ENCODE results near the gene ABTB2. TPM values are rescaled to one million over a fixed set of nuclear protein-coding genes. Genes with fewer than 3 reads are reported as not detected.

The ABTB2 gene
- polyA plus RNA-seq, 1 donor = 1.3 TPM

DNA sequence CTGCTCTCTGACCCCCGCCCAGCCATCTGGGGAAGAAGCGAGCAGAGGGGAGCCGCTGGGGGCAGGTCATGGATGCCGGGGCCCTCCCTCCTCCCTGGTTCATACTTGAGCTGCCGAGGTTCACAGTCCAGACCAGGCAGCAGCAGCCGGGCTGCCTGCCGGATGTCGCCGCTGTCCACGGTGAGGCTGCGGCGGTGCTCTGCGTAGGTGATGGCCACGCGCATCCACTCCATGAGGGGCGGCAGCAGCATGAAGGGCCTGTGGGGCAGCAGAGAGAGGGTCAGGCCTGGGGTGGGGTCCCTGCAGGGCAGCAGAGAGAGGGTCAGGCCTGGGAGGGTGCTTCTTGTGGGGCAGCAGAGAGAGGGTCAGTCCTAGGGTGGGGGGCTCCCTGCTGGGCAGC lies 184.8 kb downstream of the ABTB2 start:
- Histone ChIP-seq H3K9me3 (ENCODE audit: control insufficient read depth, low read depth, low read length) (peaks cover 2% of the 10 kb centered on the region), H3K36me3 (ENCODE audit: control insufficient read depth, insufficient read depth, low read length) (no peaks in the 10 kb centered on the region), H3K27me3 (ENCODE audit: control insufficient read depth, insufficient read depth, low read length) (peaks cover 16% of the 10 kb centered on the region), H3K4me3 (ENCODE audit: low read length) (no peak overlapping the region), H3K4me1 (ENCODE audit: control insufficient read depth, insufficient read depth, low read length) (no peaks in the 10 kb centered on the region), H3K27ac (ENCODE audit: low read length) (no peak overlapping the region)
- DNase-seq = no peak
- no CpG with 5 or more reads among the region's 16 CpGs for WGBS (ENCODE audit: insufficient coverage, low lambda C conversion rate)

DNA sequence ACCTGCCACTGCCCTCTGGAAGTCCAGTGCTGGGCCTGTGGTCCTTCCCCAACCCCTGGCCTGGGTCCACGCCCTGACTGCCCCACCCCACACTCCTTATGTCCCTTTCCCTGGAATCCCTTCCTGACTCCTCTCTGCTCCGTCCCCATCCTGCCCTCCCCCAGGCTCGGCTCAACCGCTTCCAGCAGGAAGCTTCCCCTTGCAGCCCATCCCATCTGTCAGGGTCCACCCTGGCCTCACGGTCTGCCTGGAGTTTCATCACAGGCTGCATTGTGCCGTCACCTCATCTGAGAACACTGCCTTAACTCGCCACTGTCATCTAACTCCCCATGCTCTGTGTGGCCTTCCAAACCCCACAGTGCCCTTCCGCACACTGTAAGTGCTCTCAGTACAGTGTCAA lies 188.1 kb downstream of the ABTB2 start:
- H3K36me3 ChIP-seq (ENCODE audit: control insufficient read depth, insufficient read depth, low read length) = no peaks in the 10 kb centered on the region
- 67% methylated on average over 3 of the region's 8 CpGs for WGBS (ENCODE audit: insufficient coverage, low lambda C conversion rate)
- DNase-seq = no peak
- no peak overlapping the region for H3K27ac ChIP-seq (ENCODE audit: low read length)
- no peaks in the 10 kb centered on the region for H3K4me1 ChIP-seq (ENCODE audit: control insufficient read depth, insufficient read depth, low read length)
- peaks cover 2% of the 10 kb centered on the region for H3K9me3 ChIP-seq (ENCODE audit: control insufficient read depth, low read depth, low read length)
- H3K4me3 ChIP-seq (ENCODE audit: low read length) = no peak overlapping the region
- H3K27me3 ChIP-seq (ENCODE audit: control insufficient read depth, insufficient read depth, low read length) = peaks cover 14% of the 10 kb centered on the region

DNA sequence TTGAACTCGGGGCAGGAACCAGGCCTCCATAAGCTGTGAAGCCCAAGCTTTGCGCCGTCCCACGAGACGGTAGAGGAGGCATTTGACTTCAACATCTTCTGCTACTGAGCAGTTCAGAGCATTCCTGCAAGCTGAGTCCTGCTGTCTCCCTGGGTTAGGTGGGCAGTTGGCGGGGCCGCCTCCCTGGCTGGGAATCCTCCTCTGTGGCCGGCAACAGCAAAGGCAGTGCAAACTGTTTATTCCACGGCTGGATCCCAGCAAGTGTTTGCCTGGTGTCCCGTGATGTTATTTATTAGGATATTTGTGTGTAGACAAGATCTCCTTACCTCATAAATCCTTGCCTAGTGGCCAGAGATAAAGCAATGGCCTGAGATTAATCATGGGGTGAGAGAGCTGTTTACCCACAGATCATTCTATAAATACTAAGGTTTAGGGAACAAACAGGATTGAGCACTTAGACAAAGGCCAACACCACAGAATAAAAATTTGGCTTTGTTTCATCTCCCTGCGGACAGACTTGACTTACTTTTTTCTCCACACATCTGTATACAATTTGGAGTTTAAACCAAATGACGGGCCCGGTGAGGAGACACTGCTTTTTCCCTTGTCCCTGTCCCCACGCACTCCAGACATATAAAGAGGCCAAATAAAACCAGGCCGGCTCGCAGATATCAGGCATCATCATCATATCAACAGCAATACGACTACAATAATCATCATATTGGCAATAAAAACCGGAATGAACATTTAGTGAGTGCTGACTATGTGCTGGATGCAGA lies 189.0 kb downstream of the ABTB2 start:
- Histone ChIP-seq H3K4me1 (ENCODE audit: control insufficient read depth, insufficient read depth, low read length) (no peaks in the 10 kb centered on the region), H3K9me3 (ENCODE audit: control insufficient read depth, low read depth, low read length) (no peaks in the 10 kb centered on the region), H3K27me3 (ENCODE audit: control insufficient read depth, insufficient read depth, low read length) (peaks cover 14% of the 10 kb centered on the region), H3K36me3 (ENCODE audit: control insufficient read depth, insufficient read depth, low read length) (no peaks in the 10 kb centered on the region), H3K27ac (ENCODE audit: low read length) (no peak overlapping the region), H3K4me3 (ENCODE audit: low read length) (no peak overlapping the region)
- WGBS (ENCODE audit: insufficient coverage, low lambda C conversion rate) = 20% methylated on average over 2 of the region's 18 CpGs
- DNase-seq = no peak

DNA sequence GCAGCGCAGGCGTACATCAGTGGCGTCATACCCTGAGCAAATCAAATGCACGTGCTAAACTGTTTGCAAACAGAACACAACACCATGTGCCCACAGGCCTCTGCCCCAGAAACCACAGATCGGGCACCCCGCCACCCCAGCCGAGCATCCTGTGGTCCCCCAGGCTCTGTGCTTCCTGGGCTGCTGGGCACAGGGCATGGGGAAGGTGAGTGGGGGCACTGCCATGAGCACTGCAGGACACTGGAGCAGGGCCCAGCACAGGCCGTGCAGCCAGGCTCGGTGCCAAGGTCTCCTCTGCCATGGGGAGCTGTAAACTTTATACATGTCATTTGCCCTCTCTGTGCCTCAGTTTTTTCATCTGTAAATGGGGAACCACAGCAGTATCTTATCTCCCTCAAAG lies 189.8 kb downstream of the ABTB2 start:
- no peak for DNase-seq
- Histone ChIP-seq H3K27ac (ENCODE audit: low read length) (no peak overlapping the region), H3K27me3 (ENCODE audit: control insufficient read depth, insufficient read depth, low read length) (peaks cover 8% of the 10 kb centered on the region), H3K9me3 (ENCODE audit: control insufficient read depth, low read depth, low read length) (no peaks in the 10 kb centered on the region), H3K4me1 (ENCODE audit: control insufficient read depth, insufficient read depth, low read length) (no peaks in the 10 kb centered on the region), H3K36me3 (ENCODE audit: control insufficient read depth, insufficient read depth, low read length) (no peaks in the 10 kb centered on the region), H3K4me3 (ENCODE audit: low read length) (no peak overlapping the region)
- WGBS (ENCODE audit: insufficient coverage, low lambda C conversion rate) = no CpG with 5 or more reads among the region's 9 CpGs

DNA sequence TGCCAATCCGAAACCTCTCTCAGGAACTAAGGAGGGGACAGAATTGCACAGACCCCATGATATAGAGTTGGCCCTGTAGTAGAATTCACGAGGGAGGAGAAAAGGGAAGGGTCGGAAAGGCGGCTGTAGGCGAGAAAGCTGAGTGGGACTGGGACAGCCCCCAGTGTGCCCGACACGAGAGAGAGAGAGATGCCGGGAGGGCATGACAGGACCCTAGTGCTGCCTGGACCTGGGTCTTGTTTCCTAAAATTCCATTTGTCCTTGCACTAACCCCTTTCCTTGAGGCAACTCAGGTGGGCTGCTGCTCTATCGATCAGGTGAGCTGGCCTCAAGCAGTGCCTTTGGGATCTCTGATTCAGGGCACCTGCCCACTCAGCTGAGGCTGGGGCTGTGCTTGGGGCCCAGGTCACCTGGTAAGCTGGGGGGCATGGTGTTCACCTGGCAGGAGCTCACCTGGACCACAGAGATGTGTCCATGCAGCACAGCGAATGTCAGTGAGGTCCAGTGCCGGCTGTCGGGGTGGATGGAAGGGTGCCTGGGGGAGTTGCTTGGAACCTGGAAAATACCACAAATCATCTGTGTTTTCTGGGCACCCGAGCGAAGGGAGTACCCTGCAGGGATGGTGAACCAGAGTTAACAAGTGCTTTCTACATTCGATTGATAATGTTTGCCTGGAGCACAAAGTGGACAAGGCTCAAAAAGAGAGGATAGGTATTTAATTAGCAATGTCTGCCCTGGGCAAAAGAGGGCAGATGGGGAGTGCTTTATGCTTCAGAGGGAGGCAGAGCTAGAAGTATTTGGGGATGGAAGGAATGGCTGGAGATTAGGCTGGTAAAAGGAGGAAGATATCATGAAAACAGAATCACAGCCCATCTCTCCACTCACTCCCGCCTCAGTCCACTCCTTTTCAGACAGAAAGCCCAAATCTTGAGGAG lies 190.7 kb downstream of the ABTB2 start:
- no peak for DNase-seq
- Histone ChIP-seq H3K4me3 (ENCODE audit: low read length) (no peak overlapping the region), H3K27ac (ENCODE audit: low read length) (no peak overlapping the region), H3K36me3 (ENCODE audit: control insufficient read depth, insufficient read depth, low read length) (no peaks in the 10 kb centered on the region), H3K9me3 (ENCODE audit: control insufficient read depth, low read depth, low read length) (peaks cover 2% of the 10 kb centered on the region), H3K4me1 (ENCODE audit: control insufficient read depth, insufficient read depth, low read length) (no peaks in the 10 kb centered on the region), H3K27me3 (ENCODE audit: control insufficient read depth, insufficient read depth, low read length) (peaks cover 8% of the 10 kb centered on the region)
- 100% methylated on average over 3 of the region's 16 CpGs for WGBS (ENCODE audit: insufficient coverage, low lambda C conversion rate)

DNA sequence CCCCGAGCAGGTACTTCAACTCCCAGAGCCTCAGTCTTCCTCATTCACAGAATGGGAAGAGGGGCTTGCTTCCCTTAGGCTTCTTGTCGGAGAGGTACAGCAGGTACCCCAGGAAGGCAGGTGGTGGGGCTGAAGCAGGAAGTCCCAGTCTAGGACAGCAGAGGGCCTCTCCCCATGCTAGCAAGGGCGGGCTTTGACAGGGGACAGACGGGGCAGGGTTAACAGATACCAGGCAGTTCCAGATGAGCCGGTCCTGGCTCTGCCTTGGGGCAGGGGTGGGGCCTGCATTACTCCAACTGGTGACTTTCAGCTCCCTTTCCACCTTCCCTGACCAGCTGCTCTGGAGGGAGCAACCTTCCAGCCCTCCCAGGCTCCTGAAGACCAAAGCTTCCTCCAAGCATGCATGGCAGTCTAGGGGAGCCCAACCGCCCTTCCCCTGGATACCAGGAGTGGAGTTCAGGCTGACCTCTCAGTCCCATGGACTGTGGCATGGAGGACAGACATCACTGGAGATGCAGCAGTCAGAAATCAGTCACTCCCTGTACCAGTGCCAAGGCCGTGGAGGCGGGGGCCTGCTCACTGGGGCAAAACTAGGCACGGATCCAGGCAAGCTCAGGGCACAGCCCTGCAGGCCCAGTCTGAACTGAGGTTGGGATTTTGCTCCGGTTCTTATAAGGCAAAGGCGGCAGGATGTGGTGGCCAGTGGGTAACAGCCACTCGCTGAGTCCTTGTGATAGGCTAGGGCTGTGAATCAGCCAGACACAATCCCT lies 191.8 kb downstream of the ABTB2 start:
- Histone ChIP-seq H3K4me1 (ENCODE audit: control insufficient read depth, insufficient read depth, low read length) (no peaks in the 10 kb centered on the region), H3K27me3 (ENCODE audit: control insufficient read depth, insufficient read depth, low read length) (peaks cover 3% of the 10 kb centered on the region), H3K4me3 (ENCODE audit: low read length) (no peak overlapping the region), H3K36me3 (ENCODE audit: control insufficient read depth, insufficient read depth, low read length) (no peaks in the 10 kb centered on the region), H3K27ac (ENCODE audit: low read length) (no peak overlapping the region), H3K9me3 (ENCODE audit: control insufficient read depth, low read depth, low read length) (peaks cover 2% of the 10 kb centered on the region)
- no peak for DNase-seq
- WGBS (ENCODE audit: insufficient coverage, low lambda C conversion rate) = no CpG with 5 or more reads among the region's 12 CpGs

DNA sequence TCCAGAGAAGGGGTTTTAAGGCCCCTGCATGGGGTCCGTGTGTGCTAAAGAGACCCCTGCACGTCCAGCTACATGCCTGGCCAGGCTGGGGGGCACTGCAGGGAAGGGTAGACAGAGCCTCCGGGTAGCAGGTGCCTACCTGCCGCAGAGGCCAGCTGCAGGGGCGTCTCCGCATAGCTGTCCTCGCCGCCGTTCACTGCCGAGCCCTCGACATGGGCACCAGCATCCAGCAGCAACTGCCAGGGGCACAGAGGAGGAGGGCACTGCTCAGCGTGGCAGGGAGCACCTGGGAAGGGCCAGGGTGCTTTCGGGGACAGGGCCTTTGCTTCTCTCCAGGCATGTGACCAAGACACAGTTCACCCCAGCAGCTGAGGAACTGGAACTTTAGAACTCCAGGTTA lies 192.7 kb downstream of the ABTB2 start:
- Histone ChIP-seq H3K4me1 (ENCODE audit: control insufficient read depth, insufficient read depth, low read length) (no peaks in the 10 kb centered on the region), H3K9me3 (ENCODE audit: control insufficient read depth, low read depth, low read length) (peaks cover 2% of the 10 kb centered on the region), H3K36me3 (ENCODE audit: control insufficient read depth, insufficient read depth, low read length) (no peaks in the 10 kb centered on the region), H3K27ac (ENCODE audit: low read length) (no peak overlapping the region), H3K27me3 (ENCODE audit: control insufficient read depth, insufficient read depth, low read length) (no peaks in the 10 kb centered on the region), H3K4me3 (ENCODE audit: low read length) (no peak overlapping the region)
- no peak for DNase-seq
- no CpG with 5 or more reads among the region's 13 CpGs for WGBS (ENCODE audit: insufficient coverage, low lambda C conversion rate)

DNA sequence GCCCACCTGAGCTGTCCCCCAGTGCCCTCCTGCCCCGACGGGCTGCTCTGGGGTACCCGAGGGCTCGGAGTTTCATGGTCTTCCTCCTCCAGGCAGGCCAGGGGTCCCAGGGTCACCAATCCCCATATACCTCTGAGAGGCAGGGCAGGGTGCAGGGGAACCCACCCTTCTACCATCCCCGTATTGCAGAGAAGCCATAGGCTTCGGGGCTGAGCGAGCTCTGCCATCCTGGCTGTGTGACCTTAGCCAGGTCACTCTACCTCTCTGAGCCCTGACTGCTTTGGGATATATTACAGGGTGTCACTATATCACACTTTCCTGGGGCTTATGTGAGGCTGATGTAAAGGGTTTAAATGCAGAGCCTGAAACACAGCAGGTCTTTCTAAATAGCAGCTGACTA lies 195.0 kb downstream of the ABTB2 start:
- no peaks in the 10 kb centered on the region for H3K4me1 ChIP-seq (ENCODE audit: control insufficient read depth, insufficient read depth, low read length)
- no peak for DNase-seq
- peaks cover 2% of the 10 kb centered on the region for H3K9me3 ChIP-seq (ENCODE audit: control insufficient read depth, low read depth, low read length)
- H3K4me3 ChIP-seq (ENCODE audit: low read length) = no peak overlapping the region
- no peaks in the 10 kb centered on the region for H3K36me3 ChIP-seq (ENCODE audit: control insufficient read depth, insufficient read depth, low read length)
- no peak overlapping the region for H3K27ac ChIP-seq (ENCODE audit: low read length)
- WGBS (ENCODE audit: insufficient coverage, low lambda C conversion rate) = no CpG with 5 or more reads among the region's 7 CpGs
- no peaks in the 10 kb centered on the region for H3K27me3 ChIP-seq (ENCODE audit: control insufficient read depth, insufficient read depth, low read length)

DNA sequence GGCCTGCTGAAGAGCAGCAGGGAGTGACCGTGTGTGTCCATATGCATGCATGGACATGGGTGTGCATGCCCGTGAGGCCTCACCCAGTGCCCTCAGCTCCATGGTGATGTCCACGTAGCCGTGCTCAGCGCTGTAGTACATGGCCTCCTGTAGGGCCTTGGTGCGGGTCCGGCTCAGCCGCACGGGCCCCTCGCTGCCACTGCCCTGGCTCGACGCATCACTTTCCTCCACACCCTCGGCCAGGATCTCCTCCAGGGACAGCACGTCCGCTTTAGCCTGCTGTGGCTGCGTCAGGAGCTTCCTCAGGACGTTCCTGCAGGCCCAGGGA lies 195.4 kb downstream of the ABTB2 start:
- Histone ChIP-seq H3K27me3 (ENCODE audit: control insufficient read depth, insufficient read depth, low read length) (no peaks in the 10 kb centered on the region), H3K4me1 (ENCODE audit: control insufficient read depth, insufficient read depth, low read length) (no peaks in the 10 kb centered on the region), H3K9me3 (ENCODE audit: control insufficient read depth, low read depth, low read length) (peaks cover 2% of the 10 kb centered on the region), H3K27ac (ENCODE audit: low read length) (no peak overlapping the region), H3K36me3 (ENCODE audit: control insufficient read depth, insufficient read depth, low read length) (peaks cover 2% of the 10 kb centered on the region), H3K4me3 (ENCODE audit: low read length) (no peak overlapping the region)
- no CpG with 5 or more reads among the region's 17 CpGs for WGBS (ENCODE audit: insufficient coverage, low lambda C conversion rate)
- DNase-seq = no peak

DNA sequence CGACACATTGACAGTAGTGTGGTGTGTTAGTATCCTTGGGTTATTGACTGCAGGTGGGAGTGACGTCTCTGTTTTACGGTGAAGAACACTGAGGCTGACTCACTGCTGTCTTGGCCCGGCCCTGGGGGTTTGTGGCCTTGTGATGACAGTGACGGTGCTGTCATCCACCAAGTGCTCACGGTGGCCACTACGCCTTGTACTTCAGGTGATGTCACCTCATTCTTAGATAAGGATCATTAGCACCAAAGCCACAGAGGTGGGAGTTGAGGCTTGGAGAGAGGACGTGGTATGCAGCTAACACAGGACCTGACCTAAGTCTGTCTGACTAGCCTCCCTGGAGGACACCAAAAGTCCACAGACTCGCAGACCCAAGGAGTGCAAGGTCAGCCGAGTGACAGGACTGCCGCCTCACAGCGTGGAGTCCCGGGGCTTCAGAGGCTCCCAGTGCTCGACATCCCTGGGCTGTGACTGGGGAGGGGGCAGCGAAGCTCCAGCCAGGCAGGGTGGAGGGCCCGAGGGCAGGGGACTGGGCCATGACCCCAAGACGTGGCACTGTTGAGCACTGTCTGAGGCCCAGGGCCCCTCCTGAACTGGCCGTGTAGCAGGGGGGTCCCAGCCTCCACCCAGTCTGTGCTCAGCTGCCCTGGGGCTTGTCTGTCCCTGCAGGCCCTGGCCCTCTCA lies 195.9 kb downstream of the ABTB2 start:
- Histone ChIP-seq H3K27me3 (ENCODE audit: control insufficient read depth, insufficient read depth, low read length) (no peaks in the 10 kb centered on the region), H3K4me1 (ENCODE audit: control insufficient read depth, insufficient read depth, low read length) (no peaks in the 10 kb centered on the region), H3K27ac (ENCODE audit: low read length) (no peak overlapping the region), H3K36me3 (ENCODE audit: control insufficient read depth, insufficient read depth, low read length) (peaks cover 2% of the 10 kb centered on the region), H3K9me3 (ENCODE audit: control insufficient read depth, low read depth, low read length) (peaks cover 2% of the 10 kb centered on the region), H3K4me3 (ENCODE audit: low read length) (no peak overlapping the region)
- WGBS (ENCODE audit: insufficient coverage, low lambda C conversion rate) = no CpG with 5 or more reads among the region's 18 CpGs
- no peak for DNase-seq

All from large intestine (tissue), 3 donors.